ENCODE data around the gene GNA12. TPM values are rescaled to one million over a fixed set of nuclear protein-coding genes. Genes with fewer than 3 reads are reported as not detected.
A peak's percentile ranks its signal among the peaks of the same experiment; 100 is the strongest.

The GNA12 gene
- total and polyA plus RNA-seq, 10 of the 15 experiments (the other 5 are each of a cell fraction or from before 2014, with no cell fraction given), result 1.9 to 51.8 (median 12.6) TPM

- no peak for FAIRE-seq
- H3K4me3 ChIP-seq, result no peak overlapping the region
These were observed 93.0 kb downstream of the GNA12 start for GRCh38 chr7:2751086-2751485.

GRCh38 chr7:2750004-2750407 lies 94.1 kb downstream of the GNA12 start:
- ChIA-PET POLR2A (no interaction called here), CTCF (no interaction called here), SMC1A (ENCODE audit: uncharacterized antibody, unreplicated experiment) (interaction anchor here (2.0 kb wide), 1 partner anchor 10 kb away, joined by 9 read pairs; no protein-coding TSS in a partner anchor), RAD21 (ENCODE audit: unreplicated experiment) (no interaction called here)
- no peaks in the 10 kb centered on the region for H3K36me3 ChIP-seq (ENCODE audit: control insufficient read depth in 2 of 2, insufficient read depth in 2 of 2, low read length in 1 of 2)
- H3K9me3 ChIP-seq (replicated peaks; ENCODE audit: control insufficient read depth, insufficient read depth, low read length), result no peaks in the 10 kb centered on the region; the same call in 2 of the 3 replicates
- TF ChIP-seq MTA3 (IDR thresholded peaks at IDR 0.05; ENCODE audit: borderline replicate concordance, low read length) (no peak), PAX8 (IDR thresholded peaks at IDR 0.05) (no peak), JUNB (IDR thresholded peaks at IDR 0.05) (no peak), CTCF (IDR thresholded peaks at IDR 0.05 in 2 of 3, conservative IDR thresholded peaks at IDR 0.05 in 1 of 3; ENCODE audit: control insufficient read depth in 2 of 3, extremely low read depth in 1 of 3, insufficient read depth in 1 of 3, low read depth in 3 of 3, low read length in 3 of 3) (no peak), JUND (IDR thresholded peaks at IDR 0.05; ENCODE audit: low read depth, low read length) (no peak), SRF (IDR thresholded peaks at IDR 0.05; ENCODE audit: low read depth in 2 of 2, low read length in 2 of 2) (no peak), SIN3A (IDR thresholded peaks at IDR 0.05; ENCODE audit: low read depth, low read length) (no peak), NRF1 (conservative IDR thresholded peaks at IDR 0.05; ENCODE audit: low read depth, low read length) (no peak), NR2C2 (IDR thresholded peaks at IDR 0.05; ENCODE audit: borderline replicate concordance, control insufficient read depth, insufficient read length, low read depth) (no peak)
- H3K4me2 ChIP-seq (ENCODE audit: control insufficient read depth, insufficient read depth), result no peak overlapping the region
- no peak overlapping the region for H3K9ac ChIP-seq (ENCODE audit: control insufficient read depth, insufficient read depth, low read length)
- no peaks in the 10 kb centered on the region for H3K4me1 ChIP-seq (ENCODE audit: control insufficient read depth, insufficient read depth, low read length)
- in situ Hi-C loops (cut with MboI), result no loop called here
- DNase-seq (ENCODE audit: low read depth, low spot score) (no peak), ATAC-seq (no peak), FAIRE-seq (no peak)
- intact Hi-C loops (cut with micrococcal nuclease; ENCODE audit: unreplicated experiment), result no loop called here
- 100% methylated on average over 5 of the region's 5 CpGs for WGBS (ENCODE audit: insufficient coverage, insufficient replicate concordance, low lambda C conversion rate, missing lambda C conversion rate)
- no peaks in the 10 kb centered on the region for H3K79me2 ChIP-seq (ENCODE audit: control insufficient read depth, insufficient read depth, low read length)
- no peak overlapping the region for H2AFZ ChIP-seq (ENCODE audit: control insufficient read depth, low read depth, low read length)
- no peak overlapping the region for H3K4me3 ChIP-seq
- no peaks in the 10 kb centered on the region for H3K27me3 ChIP-seq (replicated peaks in 1 of 2; ENCODE audit: control insufficient read depth in 2 of 2, insufficient read depth in 2 of 2, low read length in 1 of 2)
- BruUV-seq (replicated peaks), result no TSS peak
- H3K27ac ChIP-seq (ENCODE audit: control insufficient read depth, insufficient read depth), result no peak overlapping the region
- no peaks in the 10 kb centered on the region for H4K20me1 ChIP-seq (ENCODE audit: control insufficient read depth, insufficient read depth)

More at GRCh38 chr7:2751086-2751485, 93.0 kb downstream of the GNA12 start:
- Histone ChIP-seq H3K9ac (ENCODE audit: control insufficient read depth, insufficient read depth, low read length) (no peak overlapping the region), H4K20me1 (ENCODE audit: control insufficient read depth, insufficient read depth) (no peaks in the 10 kb centered on the region), H3K4me1 (ENCODE audit: control insufficient read depth, insufficient read depth, low read length) (no peaks in the 10 kb centered on the region), H3K36me3 (ENCODE audit: control insufficient read depth in 2 of 2, insufficient read depth in 2 of 2, low read length in 1 of 2) (no peaks in the 10 kb centered on the region), H3K79me2 (ENCODE audit: control insufficient read depth, insufficient read depth, low read length) (no peaks in the 10 kb centered on the region), H3K9me3 (replicated peaks; ENCODE audit: control insufficient read depth, insufficient read depth, low read length) (no peaks in the 10 kb centered on the region; the same call in 2 of the 3 replicates), H3K27me3 (replicated peaks in 1 of 2; ENCODE audit: control insufficient read depth in 2 of 2, insufficient read depth in 2 of 2, low read length in 1 of 2) (no peaks in the 10 kb centered on the region), H3K27ac (ENCODE audit: control insufficient read depth, insufficient read depth) (no peak overlapping the region), H3K4me2 (ENCODE audit: control insufficient read depth, insufficient read depth) (no peak overlapping the region), H2AFZ (ENCODE audit: control insufficient read depth, low read depth, low read length) (no peak overlapping the region)
- ChIA-PET POLR2A (interaction anchor here (0.6 to 0.9 kb wide), 2 partner anchors 27 to 31 kb away, joined by 3 to 4 read pairs; no protein-coding TSS in a partner anchor), SMC1A (ENCODE audit: uncharacterized antibody, unreplicated experiment) (interaction anchor here (0.6 to 2.0 kb wide), 6 partner anchors 9 to 69 kb away, joined by 3 to 9 read pairs (median 4); no protein-coding TSS in a partner anchor), CTCF (interaction anchor here (0.6 to 1.2 kb wide), 7 partner anchors 12 to 283 kb away, joined by 3 to 4 read pairs (median 3); no protein-coding TSS in a partner anchor), RAD21 (ENCODE audit: unreplicated experiment) (interaction anchor here (1.0 to 1.6 kb wide), 5 partner anchors 22 to 115 kb away, joined by 3 to 4 read pairs (median 3); no protein-coding TSS in a partner anchor)
- no TSS peak for BruUV-seq (replicated peaks)
- no peak for DNase-seq (ENCODE audit: low read depth, low spot score)
- intact Hi-C loops (cut with micrococcal nuclease; ENCODE audit: unreplicated experiment), result no loop called here
- in situ Hi-C loops (cut with MboI), result no loop called here
- ATAC-seq, result peak; percentile 81
- 8% methylated on average over 5 of the region's 5 CpGs for WGBS (ENCODE audit: insufficient coverage, insufficient replicate concordance, low lambda C conversion rate, missing lambda C conversion rate)
- TF ChIP-seq CBFB (IDR thresholded peaks at IDR 0.05; ENCODE audit: low read depth) (no peak), RUNX3 (IDR thresholded peaks at IDR 0.05; ENCODE audit: low read length) (0 out of 2 replicates have a peak, but pooled peaks have one; percentile 7), NR2F1 (conservative IDR thresholded peaks at IDR 0.05) (peak; percentile 62)
